ENCODE data around the gene TSC22D1.
"Not testable (repeated sequence)": the region's sequence is repeated elsewhere in the genome, so short reads cannot be mapped to it uniquely, and the experiment has no call there.

Gene TSC22D1

DNA sequence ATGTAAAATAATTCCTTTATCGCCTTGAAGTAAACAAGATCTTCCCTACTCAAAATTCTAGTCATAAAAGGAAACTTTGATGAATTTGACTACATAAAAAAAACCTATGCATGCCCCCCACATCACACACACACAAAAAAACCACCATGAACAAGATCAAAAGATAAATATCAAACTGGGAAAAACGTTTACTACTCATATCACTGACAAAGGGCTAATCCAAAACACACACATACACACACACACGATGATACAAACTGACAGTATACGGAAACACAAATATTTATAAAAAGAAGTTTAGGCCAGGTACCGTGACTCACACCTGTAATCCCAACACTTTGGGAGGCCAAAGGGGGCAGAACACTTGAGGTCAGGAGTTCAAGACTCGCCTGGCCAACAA lies 61.9 kb downstream of the TSC22D1 start:
- TF ChIP-seq, protein P1, sequence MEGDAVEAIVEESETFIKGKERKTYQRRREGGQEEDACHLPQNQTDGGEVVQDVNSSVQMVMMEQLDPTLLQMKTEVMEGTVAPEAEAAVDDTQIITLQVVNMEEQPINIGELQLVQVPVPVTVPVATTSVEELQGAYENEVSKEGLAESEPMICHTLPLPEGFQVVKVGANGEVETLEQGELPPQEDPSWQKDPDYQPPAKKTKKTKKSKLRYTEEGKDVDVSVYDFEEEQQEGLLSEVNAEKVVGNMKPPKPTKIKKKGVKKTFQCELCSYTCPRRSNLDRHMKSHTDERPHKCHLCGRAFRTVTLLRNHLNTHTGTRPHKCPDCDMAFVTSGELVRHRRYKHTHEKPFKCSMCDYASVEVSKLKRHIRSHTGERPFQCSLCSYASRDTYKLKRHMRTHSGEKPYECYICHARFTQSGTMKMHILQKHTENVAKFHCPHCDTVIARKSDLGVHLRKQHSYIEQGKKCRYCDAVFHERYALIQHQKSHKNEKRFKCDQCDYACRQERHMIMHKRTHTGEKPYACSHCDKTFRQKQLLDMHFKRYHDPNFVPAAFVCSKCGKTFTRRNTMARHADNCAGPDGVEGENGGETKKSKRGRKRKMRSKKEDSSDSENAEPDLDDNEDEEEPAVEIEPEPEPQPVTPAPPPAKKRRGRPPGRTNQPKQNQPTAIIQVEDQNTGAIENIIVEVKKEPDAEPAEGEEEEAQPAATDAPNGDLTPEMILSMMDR (IDR thresholded peaks at IDR 0.05; ENCODE audit: insufficient read depth, low read length, poor library complexity, severe bottlenecking), result no peak
- no peak for TF ChIP-seq EZH2phosphoT487 (conservative IDR thresholded peaks at IDR 0.05; ENCODE audit: low read length)
- Histone ChIP-seq H3K27ac (ENCODE audit: low read depth, low read length) (no peak overlapping the region), H4K20me1 (ENCODE audit: low read depth, low read length) (no peaks in the 10 kb centered on the region), H3K4me3 (ENCODE audit: insufficient read depth, low read length, poor library complexity, severe bottlenecking) (no peak overlapping the region), H2AFZ (ENCODE audit: low read depth, low read length, severe bottlenecking) (no peak overlapping the region), H3K4me2 (ENCODE audit: low read depth, low read length, poor library complexity, severe bottlenecking) (no peak overlapping the region), H3K9ac (ENCODE audit: low read length) (no peak overlapping the region), H3K36me3 (ENCODE audit: low read length) (no peaks in the 10 kb centered on the region), H3K79me2 (ENCODE audit: insufficient read depth, low read length) (no peaks in the 10 kb centered on the region), H3K9me2 (replicated peaks; ENCODE audit: insufficient read depth, low read length) (no peaks in the 10 kb centered on the region), H3F3A (ENCODE audit: insufficient read depth) (no peaks in the 10 kb centered on the region), H3K27me3 (ENCODE audit: low read length) (no peaks in the 10 kb centered on the region), H3K9me3 (ENCODE audit: insufficient read depth, low read length) (no peaks in the 10 kb centered on the region)

DNA sequence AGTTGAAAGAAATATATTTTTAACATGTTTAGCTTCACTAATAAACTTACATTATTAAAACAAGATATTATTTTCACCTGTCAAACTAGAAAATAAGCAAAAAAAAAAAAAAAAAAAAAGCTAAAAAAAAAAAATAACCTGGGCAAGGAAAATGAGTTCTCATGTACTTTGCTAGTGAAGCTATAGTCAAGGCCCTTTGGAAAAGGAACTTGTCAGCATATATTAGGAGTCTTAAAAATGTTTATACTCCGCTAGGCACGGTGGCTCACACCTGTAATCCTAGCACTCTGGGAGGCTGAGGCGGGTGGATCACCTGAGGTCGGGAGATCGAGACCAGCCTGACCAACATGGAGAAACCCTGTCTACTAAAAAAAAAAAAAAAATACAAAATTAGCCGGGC lies 66.3 kb downstream of the TSC22D1 start:
- not testable (repeated sequence) for H3K4me2 ChIP-seq (ENCODE audit: low read depth, low read length, poor library complexity, severe bottlenecking); H3K9me3 ChIP-seq (ENCODE audit: insufficient read depth, low read length); H3K9ac ChIP-seq (ENCODE audit: low read length); H3K9me2 ChIP-seq (replicated peaks; ENCODE audit: insufficient read depth, low read length); H3K27me3 ChIP-seq (ENCODE audit: low read length); H3K36me3 ChIP-seq (ENCODE audit: low read length); H2AFZ ChIP-seq (ENCODE audit: low read depth, low read length, severe bottlenecking); H3F3A ChIP-seq (ENCODE audit: insufficient read depth); H3K27ac ChIP-seq (ENCODE audit: low read depth, low read length); H3K79me2 ChIP-seq (ENCODE audit: insufficient read depth, low read length); H3K4me3 ChIP-seq (ENCODE audit: insufficient read depth, low read length, poor library complexity, severe bottlenecking); H4K20me1 ChIP-seq (ENCODE audit: low read depth, low read length)

DNA sequence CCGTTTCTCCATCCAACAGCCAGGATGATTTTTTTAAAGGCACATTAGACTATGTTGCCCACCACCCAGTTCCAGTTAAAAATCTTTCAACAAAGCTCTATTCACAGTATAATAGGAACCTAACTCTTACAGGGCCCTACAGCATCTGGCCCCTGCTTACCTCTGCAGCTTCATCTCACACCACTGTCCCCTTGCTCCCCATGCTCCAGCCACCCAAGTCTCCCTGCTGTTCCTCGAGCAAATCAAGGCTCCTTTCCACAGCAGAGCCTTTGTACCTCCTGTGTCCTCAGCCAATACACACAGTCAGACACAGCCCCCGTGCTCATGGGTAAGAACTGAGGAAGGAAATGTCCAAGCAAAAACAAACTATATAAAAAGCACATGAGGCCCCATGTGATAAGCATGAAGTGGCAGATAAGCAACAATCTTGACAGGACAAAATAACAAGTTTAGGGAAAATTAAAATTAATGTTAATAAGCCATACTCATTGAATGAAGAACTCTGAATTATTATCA lies 67.5 kb downstream of the TSC22D1 start:
- Histone ChIP-seq H3K79me2 (ENCODE audit: insufficient read depth, low read length) (no peaks in the 10 kb centered on the region), H3K4me3 (ENCODE audit: insufficient read depth, low read length, poor library complexity, severe bottlenecking) (no peak overlapping the region), H3K4me2 (ENCODE audit: low read depth, low read length, poor library complexity, severe bottlenecking) (no peak overlapping the region), H3K27ac (ENCODE audit: low read depth, low read length) (no peak overlapping the region), H3K9ac (ENCODE audit: low read length) (no peak overlapping the region), H3K9me2 (replicated peaks; ENCODE audit: insufficient read depth, low read length) (no peaks in the 10 kb centered on the region), H3K36me3 (ENCODE audit: low read length) (no peaks in the 10 kb centered on the region), H4K20me1 (ENCODE audit: low read depth, low read length) (no peaks in the 10 kb centered on the region), H3K27me3 (ENCODE audit: low read length) (no peaks in the 10 kb centered on the region), H3K9me3 (ENCODE audit: insufficient read depth, low read length) (no peaks in the 10 kb centered on the region), H2AFZ (ENCODE audit: low read depth, low read length, severe bottlenecking) (no peak overlapping the region), H3F3A (ENCODE audit: insufficient read depth) (no peaks in the 10 kb centered on the region)
- TF ChIP-seq EZH2phosphoT487 (conservative IDR thresholded peaks at IDR 0.05; ENCODE audit: low read length), result no peak
- TF ChIP-seq, protein P1 (IDR thresholded peaks at IDR 0.05; ENCODE audit: insufficient read depth, low read length, poor library complexity, severe bottlenecking), result no peak

DNA sequence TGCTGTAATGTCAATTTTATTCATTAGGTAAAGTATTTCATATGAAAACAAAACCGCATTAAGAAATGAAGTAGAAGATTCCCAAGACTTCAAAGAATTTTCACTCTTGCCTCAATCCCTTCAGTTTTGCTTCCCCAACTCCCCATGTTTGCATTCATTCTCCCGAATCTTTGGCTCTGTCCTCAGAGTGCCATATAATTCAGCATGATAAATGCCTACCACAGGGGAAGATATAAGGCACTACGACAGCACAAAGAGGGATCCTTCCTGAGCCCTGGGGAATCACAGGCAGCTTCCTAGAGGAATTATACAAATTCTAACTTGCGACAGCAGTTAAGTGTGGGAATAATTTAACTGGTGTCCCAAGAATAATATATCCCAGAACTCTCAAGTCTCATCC lies 68.5 kb downstream of the TSC22D1 start:
- H3K27me3 ChIP-seq (ENCODE audit: low read length), result no peaks in the 10 kb centered on the region
- no peak overlapping the region for H3K27ac ChIP-seq (ENCODE audit: low read depth, low read length)
- no peak overlapping the region for H3K4me3 ChIP-seq (ENCODE audit: insufficient read depth, low read length, poor library complexity, severe bottlenecking)
- H3K9me2 ChIP-seq (replicated peaks; ENCODE audit: insufficient read depth, low read length), result no peaks in the 10 kb centered on the region
- no peak overlapping the region for H3K4me2 ChIP-seq (ENCODE audit: low read depth, low read length, poor library complexity, severe bottlenecking)
- no peaks in the 10 kb centered on the region for H3K79me2 ChIP-seq (ENCODE audit: insufficient read depth, low read length)
- no peak overlapping the region for H2AFZ ChIP-seq (ENCODE audit: low read depth, low read length, severe bottlenecking)
- TF ChIP-seq, protein P1 (IDR thresholded peaks at IDR 0.05; ENCODE audit: insufficient read depth, low read length, poor library complexity, severe bottlenecking), result no peak
- TF ChIP-seq EZH2phosphoT487 (conservative IDR thresholded peaks at IDR 0.05; ENCODE audit: low read length), result no peak
- no peaks in the 10 kb centered on the region for H3F3A ChIP-seq (ENCODE audit: insufficient read depth)
- H3K9ac ChIP-seq (ENCODE audit: low read length), result no peak overlapping the region
- H3K9me3 ChIP-seq (ENCODE audit: insufficient read depth, low read length), result no peaks in the 10 kb centered on the region
- H4K20me1 ChIP-seq (ENCODE audit: low read depth, low read length), result 0 out of 2 replicates have a peak, but pooled peaks cover 2% of the 10 kb centered on the region
- 0 out of 2 replicates have a peak, but pooled peaks cover 5% of the 10 kb centered on the region for H3K36me3 ChIP-seq (ENCODE audit: low read length)

Measured in SU-DHL-6 (cell line).